HFFc6 (cell line): ENCODE results near the gene TTYH2. TPM values are rescaled to one million over a fixed set of nuclear protein-coding genes. Genes with fewer than 3 reads are reported as not detected.
"Not testable (repeated sequence)": the region's sequence is repeated elsewhere in the genome, so short reads cannot be mapped to it uniquely, and the experiment has no call there.

Experiments used
- DNase-seq: peaks from one replicate; pipeline ENCODE4 v3.0.0-alpha.2; 2018
- H3K27ac Mint-ChIP-seq: 2 replicates; pipeline ENCODE4 v1.8.0; 2020; ENCODE audit warnings: mild to moderate bottlenecking, mixed read lengths
- H3K27me3 Mint-ChIP-seq: 2 replicates; pipeline ENCODE4 v1.8.0; 2021; ENCODE audit warnings: mild to moderate bottlenecking, moderate library complexity, mixed read lengths; ENCODE audit not compliant: insufficient read depth
- H3K36me3 Mint-ChIP-seq: 2 replicates; pipeline ENCODE4 v1.8.0; 2021; ENCODE audit warnings: low read depth, mixed read lengths
- H3K4me1 Mint-ChIP-seq: 2 replicates; pipeline ENCODE4 v1.8.0; 2020; ENCODE audit warnings: low read depth, mixed read lengths
- H3K4me3 Mint-ChIP-seq: 2 replicates; pipeline ENCODE4 v1.8.0; 2020; ENCODE audit warnings: mild to moderate bottlenecking, moderate library complexity, mixed read lengths
- H3K9me3 Mint-ChIP-seq: 2 replicates; pipeline ENCODE4 v1.8.0; 2020; ENCODE audit warnings: mild to moderate bottlenecking, mixed read lengths
- total RNA-seq, 6 experiments: library from RNA; stranded (reverse); fragmentation: NEBNext Ultra II Directional; extraction: Animal tissue kit (Norgen Biotek cat#: 25700); gene quantifications; 2 replicates in 1 of 6; 3 replicates in 5 of 6; pipeline ENCODE4 v1.2.3, GENCODE V29; 2021
- TF ChIP-seq, protein P1 (sequence below): fragments of 200-600 bp; sonication (generic); IDR thresholded peaks from 2 replicates; pipeline ENCODE4 v1.5.0; 2021; ENCODE audit warnings: antibody characterized with exemption, mild to moderate bottlenecking

Gene TTYH2
- total RNA-seq, 6 experiments from 2014 or later = 1.2 to 2.7 (median 1.9) TPM

DNA sequence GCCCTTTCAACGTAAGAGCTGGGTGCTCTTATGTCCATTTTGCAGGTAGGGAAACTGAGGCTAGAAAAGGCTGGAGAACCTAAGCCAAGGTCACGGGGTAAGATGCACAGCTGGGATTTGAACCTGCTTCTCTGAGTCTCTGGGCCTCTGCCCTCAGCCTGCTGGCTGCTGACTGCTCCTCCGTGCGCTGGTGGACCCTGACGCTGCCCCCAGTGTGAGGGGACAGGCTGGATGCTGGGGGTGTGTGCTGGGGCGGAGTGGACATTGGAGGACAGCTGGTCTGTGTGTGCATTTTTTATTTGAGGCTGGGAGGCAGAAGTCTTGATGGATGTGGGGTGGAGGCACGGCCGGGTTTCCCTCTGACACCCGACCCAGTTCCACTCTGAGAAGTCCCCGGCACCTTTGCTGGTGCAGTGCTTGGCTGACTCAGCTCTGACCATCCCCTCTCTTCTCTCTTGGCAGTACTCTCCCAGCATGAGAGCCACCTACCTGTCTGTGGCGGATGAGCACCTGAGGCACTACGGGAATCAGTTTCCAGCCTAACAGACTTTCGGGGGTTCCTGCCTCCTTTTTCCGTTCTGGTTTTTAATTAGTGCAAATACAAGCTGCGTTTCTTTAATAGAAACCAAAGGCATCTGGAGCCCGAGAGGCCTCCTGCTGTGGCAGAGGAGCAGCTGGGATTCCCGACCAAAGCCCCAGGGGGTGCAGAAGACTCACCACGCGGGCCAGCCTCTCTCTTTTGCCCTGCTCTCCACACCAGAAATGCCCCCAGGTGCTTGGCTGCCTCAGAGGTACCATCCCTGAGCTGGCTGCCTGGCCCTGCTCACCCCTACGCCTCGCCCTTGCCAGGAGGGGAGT, 46.5 kb downstream of the TTYH2 start:
- Mint-ChIP-seq H3K27me3 (peaks cover 7% of the 10 kb centered on the region; the same call in 1 of the 2 replicates), H3K4me3 (no peak overlapping the region)

DNA sequence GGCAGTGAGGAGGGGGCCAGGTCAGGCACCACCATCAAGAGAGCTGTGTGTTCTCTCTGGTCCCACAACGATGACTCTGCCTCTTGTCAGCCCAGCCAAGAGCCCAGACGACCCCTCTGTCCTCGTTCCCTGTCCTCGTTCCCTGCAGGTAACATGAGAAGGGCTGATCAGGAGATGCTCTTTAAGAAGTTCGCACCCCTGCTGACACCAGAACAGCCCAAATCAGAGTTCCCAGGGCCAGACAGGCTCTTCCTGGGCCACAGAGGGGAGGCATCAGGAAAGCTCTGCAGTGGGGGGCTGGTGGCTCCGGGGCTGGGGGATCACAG, 47.1 kb downstream of the TTYH2 start:
- peaks cover 7% of the 10 kb centered on the region; the same call in 1 of the 2 replicates for H3K27me3 Mint-ChIP-seq
- no peaks in the 10 kb centered on the region for H3K4me1 Mint-ChIP-seq
- H3K4me3 Mint-ChIP-seq = no peak overlapping the region
- no peak overlapping the region for H3K27ac Mint-ChIP-seq
- peaks cover 18% of the 10 kb centered on the region for H3K9me3 Mint-ChIP-seq
- TF ChIP-seq, protein P1, sequence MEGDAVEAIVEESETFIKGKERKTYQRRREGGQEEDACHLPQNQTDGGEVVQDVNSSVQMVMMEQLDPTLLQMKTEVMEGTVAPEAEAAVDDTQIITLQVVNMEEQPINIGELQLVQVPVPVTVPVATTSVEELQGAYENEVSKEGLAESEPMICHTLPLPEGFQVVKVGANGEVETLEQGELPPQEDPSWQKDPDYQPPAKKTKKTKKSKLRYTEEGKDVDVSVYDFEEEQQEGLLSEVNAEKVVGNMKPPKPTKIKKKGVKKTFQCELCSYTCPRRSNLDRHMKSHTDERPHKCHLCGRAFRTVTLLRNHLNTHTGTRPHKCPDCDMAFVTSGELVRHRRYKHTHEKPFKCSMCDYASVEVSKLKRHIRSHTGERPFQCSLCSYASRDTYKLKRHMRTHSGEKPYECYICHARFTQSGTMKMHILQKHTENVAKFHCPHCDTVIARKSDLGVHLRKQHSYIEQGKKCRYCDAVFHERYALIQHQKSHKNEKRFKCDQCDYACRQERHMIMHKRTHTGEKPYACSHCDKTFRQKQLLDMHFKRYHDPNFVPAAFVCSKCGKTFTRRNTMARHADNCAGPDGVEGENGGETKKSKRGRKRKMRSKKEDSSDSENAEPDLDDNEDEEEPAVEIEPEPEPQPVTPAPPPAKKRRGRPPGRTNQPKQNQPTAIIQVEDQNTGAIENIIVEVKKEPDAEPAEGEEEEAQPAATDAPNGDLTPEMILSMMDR = no peak
- DNase-seq = no peak
- H3K36me3 Mint-ChIP-seq = no peaks in the 10 kb centered on the region

More for the DNA sequence above, 46.5 kb downstream of the TTYH2 start:
- no peaks in the 10 kb centered on the region for H3K4me1 Mint-ChIP-seq
- TF ChIP-seq, protein P1 = no peak
- no peaks in the 10 kb centered on the region for H3K36me3 Mint-ChIP-seq
- no peak for DNase-seq
- peaks cover 16% of the 10 kb centered on the region for H3K9me3 Mint-ChIP-seq
- H3K27ac Mint-ChIP-seq = no peak overlapping the region

DNA sequence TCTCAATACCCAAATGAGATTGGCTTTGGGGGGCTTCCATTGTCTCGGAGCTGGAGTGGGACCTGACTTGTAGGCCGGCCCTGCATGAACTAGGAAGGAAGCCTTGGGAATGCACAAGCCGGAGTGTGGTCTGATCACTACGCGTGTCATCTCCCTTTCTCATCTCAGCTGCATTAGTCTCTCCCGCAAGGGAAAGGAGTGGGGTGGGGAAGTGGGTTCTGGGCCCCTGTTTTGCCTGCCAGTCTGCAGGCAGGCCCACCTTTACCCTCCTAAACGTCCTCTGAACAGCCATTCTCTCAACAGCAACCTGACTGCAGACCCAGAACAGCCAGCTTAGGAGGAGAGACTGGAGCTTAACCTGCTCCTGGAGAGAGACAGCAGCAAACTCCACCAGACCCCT, 49.2 kb downstream of the TTYH2 start:
- H3K9me3 Mint-ChIP-seq = peaks cover 31% of the 10 kb centered on the region
- no peak for DNase-seq
- TF ChIP-seq, protein P1 = no peak
- peaks cover 6% of the 10 kb centered on the region; the same call in 1 of the 2 replicates for H3K27me3 Mint-ChIP-seq
- no peak overlapping the region for H3K27ac Mint-ChIP-seq
- H3K4me3 Mint-ChIP-seq = no peak overlapping the region
- H3K36me3 Mint-ChIP-seq = no peaks in the 10 kb centered on the region
- no peaks in the 10 kb centered on the region for H3K4me1 Mint-ChIP-seq

DNA sequence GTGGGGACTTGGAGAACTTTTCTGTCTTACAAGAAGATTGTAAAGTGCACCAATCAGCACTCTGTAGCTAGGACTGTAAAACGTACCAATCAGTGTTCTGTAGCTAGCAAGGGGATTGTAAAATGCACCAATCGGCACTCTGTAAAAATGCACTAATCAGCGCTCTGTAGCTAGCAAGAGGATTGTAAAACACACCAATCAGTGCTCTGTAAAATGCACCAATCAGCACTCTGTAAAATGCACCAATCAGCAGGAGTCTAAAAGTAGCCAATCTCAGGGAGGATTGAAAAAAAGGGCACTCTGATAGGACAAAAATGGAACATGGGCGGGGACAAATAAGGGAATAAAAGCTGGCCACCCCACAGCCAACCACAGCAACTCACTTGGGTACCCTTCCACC, 53.7 kb downstream of the TTYH2 start:
- H3K27ac Mint-ChIP-seq, H3K27me3 Mint-ChIP-seq, H3K36me3 Mint-ChIP-seq, H3K4me3 Mint-ChIP-seq, DNase-seq, H3K4me1 Mint-ChIP-seq: not testable (repeated sequence)
- peaks cover 47% of the 10 kb centered on the region for H3K9me3 Mint-ChIP-seq

DNA sequence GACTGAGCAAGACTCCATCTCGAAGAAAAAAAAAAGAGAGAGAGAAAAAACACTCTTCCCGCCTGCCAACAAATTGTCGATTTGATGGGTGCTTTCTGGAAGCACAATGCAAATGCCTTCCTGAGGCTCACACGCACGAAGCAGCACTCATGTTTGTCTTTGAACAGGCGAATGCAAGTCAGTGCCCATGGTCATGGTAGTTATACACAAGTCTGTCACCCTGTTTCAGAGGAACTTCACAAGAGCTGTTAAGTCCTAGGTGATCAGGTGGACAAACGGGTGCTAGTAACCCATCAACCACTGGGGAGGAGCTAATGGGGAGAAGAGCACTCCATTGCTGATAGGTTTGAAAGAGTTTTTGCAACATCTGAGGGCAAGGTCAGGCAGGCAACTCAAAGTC, 54.2 kb downstream of the TTYH2 start:
- Mint-ChIP-seq H3K9me3 (peaks cover 51% of the 10 kb centered on the region), H3K4me3 (no peak overlapping the region), H3K4me1 (no peaks in the 10 kb centered on the region), H3K27me3 (no peaks in the 10 kb centered on the region; the same call in 1 of the 2 replicates), H3K27ac (no peak overlapping the region), H3K36me3 (no peaks in the 10 kb centered on the region)
- TF ChIP-seq, protein P1 = no peak
- no peak for DNase-seq

DNA sequence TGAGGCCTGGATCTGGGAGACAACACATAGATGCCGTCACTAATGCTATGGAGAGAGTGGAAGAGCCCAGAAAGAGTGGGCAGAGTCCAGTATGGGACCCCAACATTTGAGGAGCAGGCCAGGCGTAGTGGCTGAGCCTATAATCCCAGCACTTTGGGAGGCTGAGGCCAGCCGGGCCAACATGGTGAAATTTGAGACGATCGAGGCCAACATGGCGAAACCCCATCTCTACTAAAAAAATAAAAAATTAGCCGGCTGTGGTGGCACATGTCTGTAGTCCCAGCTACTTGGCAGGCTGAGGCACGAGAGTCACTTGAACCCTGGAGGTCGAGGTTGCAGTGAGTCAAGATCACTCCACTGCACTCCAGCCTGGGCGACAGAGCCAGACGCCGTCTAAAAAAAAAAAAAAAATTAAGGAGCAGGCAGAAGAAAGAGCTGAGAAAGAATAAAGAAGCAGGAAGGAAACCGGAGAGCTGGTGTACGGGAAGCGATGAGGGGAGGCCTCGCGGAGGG, 54.7 kb downstream of the TTYH2 start:
- Mint-ChIP-seq H3K27me3 (no peaks in the 10 kb centered on the region; the same call in none of the 2 replicates), H3K27ac (no peak overlapping the region), H3K9me3 (peaks cover 51% of the 10 kb centered on the region)

More for the DNA sequence above, 54.7 kb downstream of the TTYH2 start:
- Mint-ChIP-seq H3K4me1 (no peaks in the 10 kb centered on the region), H3K4me3 (no peak overlapping the region), H3K36me3 (no peaks in the 10 kb centered on the region)
- DNase-seq = no peak
- TF ChIP-seq, protein P1 = no peak
